ENCODE results near the gene PGR.

Gene PGR

DNA sequence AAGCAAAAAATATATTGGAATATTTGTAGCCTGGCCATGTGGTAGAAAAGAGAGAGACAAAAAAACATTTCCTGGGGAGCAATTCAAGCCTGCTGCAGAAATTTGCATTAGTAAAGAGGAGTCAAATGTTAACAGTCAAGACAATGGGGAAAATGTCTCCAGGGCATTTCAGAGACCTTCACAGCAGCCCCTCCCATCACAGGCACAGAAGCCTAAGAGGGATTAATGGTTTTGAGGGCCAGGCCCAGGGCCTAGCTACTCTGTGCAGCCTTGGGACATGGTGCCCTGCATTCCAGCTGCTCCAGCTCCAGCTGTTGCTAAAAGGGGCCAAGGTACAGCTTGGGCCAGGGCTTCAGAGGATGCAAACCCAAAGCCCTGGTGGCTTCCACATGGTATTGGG, 46.8 kb downstream of the PGR start:
- DNase-seq (ENCODE audit: low spot score) = no peak
- TF ChIP-seq, protein P1, sequence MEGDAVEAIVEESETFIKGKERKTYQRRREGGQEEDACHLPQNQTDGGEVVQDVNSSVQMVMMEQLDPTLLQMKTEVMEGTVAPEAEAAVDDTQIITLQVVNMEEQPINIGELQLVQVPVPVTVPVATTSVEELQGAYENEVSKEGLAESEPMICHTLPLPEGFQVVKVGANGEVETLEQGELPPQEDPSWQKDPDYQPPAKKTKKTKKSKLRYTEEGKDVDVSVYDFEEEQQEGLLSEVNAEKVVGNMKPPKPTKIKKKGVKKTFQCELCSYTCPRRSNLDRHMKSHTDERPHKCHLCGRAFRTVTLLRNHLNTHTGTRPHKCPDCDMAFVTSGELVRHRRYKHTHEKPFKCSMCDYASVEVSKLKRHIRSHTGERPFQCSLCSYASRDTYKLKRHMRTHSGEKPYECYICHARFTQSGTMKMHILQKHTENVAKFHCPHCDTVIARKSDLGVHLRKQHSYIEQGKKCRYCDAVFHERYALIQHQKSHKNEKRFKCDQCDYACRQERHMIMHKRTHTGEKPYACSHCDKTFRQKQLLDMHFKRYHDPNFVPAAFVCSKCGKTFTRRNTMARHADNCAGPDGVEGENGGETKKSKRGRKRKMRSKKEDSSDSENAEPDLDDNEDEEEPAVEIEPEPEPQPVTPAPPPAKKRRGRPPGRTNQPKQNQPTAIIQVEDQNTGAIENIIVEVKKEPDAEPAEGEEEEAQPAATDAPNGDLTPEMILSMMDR (IDR thresholded peaks at IDR 0.05; ENCODE audit: extremely low read depth, missing control alignments) = no peak

DNA sequence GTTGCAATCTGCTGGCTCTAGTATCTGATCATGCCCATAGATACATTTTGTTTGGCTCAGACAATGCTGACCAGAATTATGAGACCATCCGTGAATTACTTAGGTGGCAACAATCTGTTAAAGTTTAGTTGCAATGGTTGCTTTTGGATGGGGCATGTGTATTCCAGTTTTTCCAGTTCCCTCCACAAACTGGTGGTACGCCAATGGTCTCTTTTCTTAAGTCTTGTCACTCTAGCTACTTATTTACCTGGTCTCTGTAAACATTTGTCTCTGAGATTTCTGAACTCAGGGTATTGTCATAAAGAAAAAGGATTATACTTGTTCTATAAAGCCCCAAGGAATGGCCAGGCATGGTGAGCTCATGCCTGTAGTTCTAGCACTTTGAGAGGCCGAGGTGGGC, 65.9 kb downstream of the PGR start:
- TF ChIP-seq, protein P1 (IDR thresholded peaks at IDR 0.05; ENCODE audit: extremely low read depth, missing control alignments) = no peak
- no peak for DNase-seq (ENCODE audit: low spot score)

DNA sequence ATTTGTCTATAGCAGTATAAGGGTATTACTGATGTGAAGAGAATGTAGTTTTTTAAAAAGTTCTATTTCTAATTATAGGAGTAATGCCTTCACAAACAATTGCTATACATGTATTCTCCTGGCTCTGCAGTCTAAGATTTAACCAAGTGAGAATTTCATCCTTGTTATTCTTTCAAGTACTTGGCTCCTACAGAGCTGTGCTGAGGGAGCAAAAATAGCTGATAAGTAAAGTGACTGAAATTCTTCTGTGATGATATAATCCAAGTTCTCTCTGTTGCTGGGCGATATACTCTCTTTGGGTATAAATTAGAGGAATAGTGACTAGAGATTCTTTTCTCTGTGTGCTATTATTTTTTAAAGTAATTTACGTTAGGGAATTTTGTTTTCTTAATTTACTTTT, 68.0 kb downstream of the PGR start:
- DNase-seq (ENCODE audit: low spot score) = no peak
- TF ChIP-seq, protein P1 (IDR thresholded peaks at IDR 0.05; ENCODE audit: extremely low read depth, missing control alignments) = no peak

- no peak for DNase-seq (ENCODE audit: low spot score)
- TF ChIP-seq, protein P1 (IDR thresholded peaks at IDR 0.05; ENCODE audit: extremely low read depth, missing control alignments) = no peak
Measured at GRCh38 chr11:101059331-101059730, 70.3 kb downstream of the PGR start.

GRCh38 chr11:101053492-101053891, 76.1 kb downstream of the PGR start:
- DNase-seq (ENCODE audit: low spot score) = no peak
- TF ChIP-seq, protein P1 (IDR thresholded peaks at IDR 0.05; ENCODE audit: extremely low read depth, missing control alignments) = no peak

GRCh38 chr11:101051677-101052076, 77.9 kb downstream of the PGR start:
- no peak for DNase-seq (ENCODE audit: low spot score)
- TF ChIP-seq, protein P1 (IDR thresholded peaks at IDR 0.05; ENCODE audit: extremely low read depth, missing control alignments) = no peak

- TF ChIP-seq, protein P1 (IDR thresholded peaks at IDR 0.05; ENCODE audit: extremely low read depth, missing control alignments) = no peak
- DNase-seq (ENCODE audit: low spot score) = no peak
Measured at GRCh38 chr11:101049813-101050212, 79.8 kb downstream of the PGR start.
